ENCODE measurements around the gene SSH3. TPM values are rescaled to one million over a fixed set of nuclear protein-coding genes. Genes with fewer than 3 reads are reported as not detected.

The SSH3 gene
- total RNA-seq, 2 experiments from 2014 or later, result 7.4 to 9.1 TPM

GRCh38 chr11:67289651-67290479 lies 13.5 kb upstream of the SSH3 start:
- intact Hi-C loops (cut with micrococcal nuclease), result loop anchor here (2.0 kb wide), 1 partner anchor 19 kb away; no protein-coding TSS in a partner anchor
- Mint-ChIP-seq H3K4me3 (peak overlapping the region; percentile 93), H3K9me3 (peaks cover under 1% of the 10 kb centered on the region), H3K27ac (peak overlapping the region; percentile 91), H3K4me1 (ENCODE audit: low read depth) (peaks cover 62% of the 10 kb centered on the region), H3K27me3 (no peaks in the 10 kb centered on the region), H3K36me3 (ENCODE audit: low read depth) (peaks cover 60% of the 10 kb centered on the region)
- POLR2A ChIA-PET, result interaction anchor here (0.7 to 9.2 kb wide), 11 partner anchors 12 to 195 kb away, joined by 3 to 308 read pairs (median 10); partner anchors contain the start of genes GRK2, PTPRCAP and SSH3
- no peak for TF ChIP-seq CTCF (IDR thresholded peaks at IDR 0.05)
- CTCF ChIA-PET, result interaction anchor here (0.7 to 4.9 kb wide), 8 partner anchors 13 to 92 kb away, joined by 3 to 55 read pairs (median 6); partner anchors contain the start of gene SSH3
- DNase-seq (no peak), ATAC-seq (no peak)

DNA sequence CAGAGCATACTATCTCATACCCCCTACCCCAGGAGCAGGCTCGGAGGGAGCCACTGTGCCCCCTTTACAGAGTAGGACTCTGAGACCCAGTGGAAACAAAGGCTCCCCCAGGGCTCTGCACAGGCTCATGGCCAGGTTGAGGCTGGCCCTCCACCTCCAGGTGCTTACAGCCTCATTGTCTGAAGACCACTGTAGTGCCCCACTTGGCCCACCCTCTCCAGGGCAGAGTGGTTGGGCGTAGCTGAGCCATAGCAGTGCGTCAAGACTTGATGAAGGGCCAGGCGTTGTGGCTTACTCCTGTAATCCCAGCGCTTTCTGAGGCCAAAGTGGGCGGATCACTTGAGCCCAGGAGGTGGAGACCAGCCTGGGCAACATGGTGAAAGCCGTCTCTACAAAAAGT lies 12.5 kb upstream of the SSH3 start:
- intact Hi-C loops (cut with micrococcal nuclease), result no loop called here
- POLR2A ChIA-PET, result interaction anchor here (1.8 to 9.2 kb wide), 5 partner anchors 11 to 27 kb away, joined by 6 to 308 read pairs (median 11); partner anchors contain the start of genes GRK2 and SSH3
- DNase-seq (no peak), ATAC-seq (no peak)
- Mint-ChIP-seq H3K27me3 (no peaks in the 10 kb centered on the region), H3K4me1 (ENCODE audit: low read depth) (peaks cover 56% of the 10 kb centered on the region), H3K4me3 (peak overlapping the region; percentile 93), H3K36me3 (ENCODE audit: low read depth) (peaks cover 64% of the 10 kb centered on the region), H3K27ac (peak overlapping the region; percentile 49), H3K9me3 (peaks cover 3% of the 10 kb centered on the region)
- CTCF ChIA-PET, result interaction anchor here (0.6 to 4.9 kb wide), 5 partner anchors 27 to 339 kb away, joined by 3 to 28 read pairs (median 4); partner anchors contain the start of gene NUDT8
- no peak for TF ChIP-seq CTCF (IDR thresholded peaks at IDR 0.05)

DNA sequence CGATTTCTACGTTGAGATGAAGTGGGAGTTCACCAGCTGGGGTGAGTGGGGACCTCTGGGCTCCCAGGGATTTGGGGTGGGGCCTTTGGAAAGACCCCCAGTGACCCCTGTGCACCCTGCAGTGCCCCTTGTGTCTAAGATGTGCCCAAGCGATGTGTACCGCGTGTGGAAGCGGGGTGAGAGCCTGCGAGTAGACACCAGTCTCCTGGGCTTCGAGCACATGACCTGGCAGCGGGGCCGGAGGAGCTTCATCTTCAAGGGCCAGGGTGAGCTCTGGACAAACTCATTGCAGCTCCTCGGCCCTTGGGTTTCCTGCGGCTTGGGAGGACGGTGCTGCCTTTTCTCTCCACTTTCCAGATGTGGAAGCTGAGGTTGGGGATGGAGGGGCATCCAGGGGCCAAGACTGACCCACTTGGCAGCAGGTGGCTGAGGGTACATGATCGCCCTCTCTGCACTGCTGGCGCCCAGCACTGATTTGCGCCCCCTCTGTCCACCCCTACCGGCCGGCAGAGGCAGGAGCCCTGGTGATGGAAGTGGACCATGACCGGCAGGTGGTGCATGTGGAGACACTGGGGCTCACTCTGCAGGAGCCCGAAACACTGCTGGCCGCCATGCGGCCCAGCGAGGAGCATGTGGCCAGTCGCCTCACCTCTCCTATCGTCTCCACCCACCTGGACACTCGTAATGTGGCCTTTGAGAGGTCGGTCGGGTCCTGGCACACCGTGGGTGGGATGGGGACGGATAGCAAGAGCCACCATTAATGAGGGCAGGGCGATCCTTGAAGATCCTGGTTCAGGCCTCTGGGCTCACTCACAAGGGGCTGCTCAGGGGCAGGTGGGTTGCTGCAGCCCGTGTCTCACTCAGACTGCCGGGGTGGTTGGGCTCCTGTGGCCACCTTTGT lies 11.6 kb upstream of the SSH3 start:
- intact Hi-C loops (cut with micrococcal nuclease), result no loop called here
- Mint-ChIP-seq H3K27me3 (no peaks in the 10 kb centered on the region), H3K4me3 (no peak overlapping the region), H3K4me1 (ENCODE audit: low read depth) (peaks cover 49% of the 10 kb centered on the region), H3K9me3 (peaks cover 13% of the 10 kb centered on the region), H3K27ac (no peak overlapping the region), H3K36me3 (ENCODE audit: low read depth) (peaks cover 68% of the 10 kb centered on the region)
- ATAC-seq (no peak), DNase-seq (no peak)
- no peak for TF ChIP-seq CTCF (IDR thresholded peaks at IDR 0.05)
- CTCF ChIA-PET, result interaction anchor here (0.7 to 4.9 kb wide), 8 partner anchors 11 to 102 kb away, joined by 3 to 28 read pairs (median 4); partner anchors contain the start of genes GRK2 and SSH3
- POLR2A ChIA-PET, result interaction anchor here (2.0 to 9.2 kb wide), 4 partner anchors 10 to 26 kb away, joined by 10 to 308 read pairs (median 50); partner anchors contain the start of genes GRK2 and SSH3

DNA sequence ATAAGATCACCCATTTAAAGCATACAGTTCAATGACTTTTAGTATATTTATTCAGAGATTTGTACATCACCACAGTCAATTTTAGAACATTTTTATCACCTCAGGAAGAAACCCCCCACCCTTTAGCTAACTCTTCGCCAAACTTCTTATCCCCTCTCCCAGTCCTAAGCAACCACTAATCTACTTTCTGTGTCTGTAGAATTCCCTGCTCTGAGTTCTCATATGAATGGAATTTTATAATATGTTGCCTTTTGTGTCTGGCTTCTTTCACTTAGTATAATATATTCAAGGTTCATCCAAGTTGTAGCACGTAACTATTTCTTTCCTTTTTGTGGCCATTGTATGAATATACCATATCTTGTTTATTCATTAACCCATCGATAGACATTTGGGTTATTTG lies 10.7 kb upstream of the SSH3 start:
- peaks cover 15% of the 10 kb centered on the region for H3K9me3 Mint-ChIP-seq
- no peak for TF ChIP-seq CTCF (IDR thresholded peaks at IDR 0.05)
- intact Hi-C loops (cut with micrococcal nuclease), result no loop called here
- DNase-seq, result no peak
- peak overlapping the region; percentile 5 for H3K4me3 Mint-ChIP-seq
- H3K27ac Mint-ChIP-seq, result peak overlapping the region; percentile 51
- peaks cover 43% of the 10 kb centered on the region for H3K4me1 Mint-ChIP-seq (ENCODE audit: low read depth)
- POLR2A ChIA-PET, result interaction anchor here (8.5 to 9.2 kb wide), 2 partner anchors 9 to 21 kb away, joined by 88 to 308 read pairs; partner anchors contain the start of genes GRK2 and SSH3
- peaks cover 64% of the 10 kb centered on the region for H3K36me3 Mint-ChIP-seq (ENCODE audit: low read depth)
- no peak for ATAC-seq
- CTCF ChIA-PET, result interaction anchor here (0.7 to 2.1 kb wide), 9 partner anchors 10 to 103 kb away, joined by 3 to 15 read pairs (median 5); partner anchors contain the start of gene SSH3
- H3K27me3 Mint-ChIP-seq, result no peaks in the 10 kb centered on the region
